Measurements from ENCODE around the gene ZCWPW1. TPM values are rescaled to one million over a fixed set of nuclear protein-coding genes. Genes with fewer than 3 reads are reported as not detected.
"Not testable (repeated sequence)": the region's sequence is repeated elsewhere in the genome, so short reads cannot be mapped to it uniquely, and the experiment has no call there.

Gene ZCWPW1
- polyA plus RNA-seq, 1 of the 3 experiments (the other 2 are of a cell fraction), result 4.1 TPM

GRCh38 chr7:100452513-100452912 lies 24.0 kb upstream of the ZCWPW1 start:
- H3K27me3 ChIP-seq (ENCODE audit: insufficient read depth), result no peaks in the 10 kb centered on the region
- H3K9me3 ChIP-seq, result no peaks in the 10 kb centered on the region
- WGBS (ENCODE audit: low lambda C conversion rate), result 69% methylated on average over 3 of the region's 3 CpGs
- H3K27ac ChIP-seq (ENCODE audit: low read depth in 2 of 2, low read length in 1 of 2), result no peak overlapping the region
- H3K36me3 ChIP-seq (replicated peaks in 1 of 2; ENCODE audit: control insufficient read depth in 1 of 2, insufficient read depth in 2 of 2, low read length in 1 of 2), result no peaks in the 10 kb centered on the region
- H3K79me2 ChIP-seq (ENCODE audit: insufficient read depth), result no peaks in the 10 kb centered on the region
- peaks cover 0 to 2% of the 10 kb centered on the region in 2 experiments; a peak in 1 of 4 replicates for H3K4me1 ChIP-seq (ENCODE audit: control insufficient read depth in 1 of 2, insufficient read depth in 2 of 2, low read depth in 1 of 2, low read length in 1 of 2)
- TF ChIP-seq USF2 (IDR thresholded peaks at IDR 0.05; ENCODE audit: borderline replicate concordance, low read depth, low read length), result no peak
- no peak for TF ChIP-seq GABPA (IDR thresholded peaks at IDR 0.05; ENCODE audit: low read depth)
- no peak for TF ChIP-seq USF1 (IDR thresholded peaks at IDR 0.05; ENCODE audit: borderline replicate concordance, low read depth)
- TF ChIP-seq RAD21 (IDR thresholded peaks at IDR 0.05; ENCODE audit: low read length), result no peak
- no peak for TF ChIP-seq FOXJ3 (CRISPR knock-in tag; IDR thresholded peaks at IDR 0.05)
- TF ChIP-seq TEAD4 (IDR thresholded peaks at IDR 0.05; ENCODE audit: borderline replicate concordance, insufficient read depth), result no peak
- H3K4me3 ChIP-seq (ENCODE audit: low read depth in 2 of 2, low read length in 1 of 2), result no peak overlapping the region
- H3K4me2 ChIP-seq, result no peak overlapping the region
- CTCF ChIA-PET, result interaction anchor here (1.2 to 5.3 kb wide), 4 partner anchors 12 to 37 kb away, joined by 3 to 57 read pairs (median 22); partner anchors contain the start of gene SPACDR
- POLR2A ChIA-PET, result no interaction called here
- no peak overlapping the region for H3K9ac ChIP-seq
- no peaks in the 10 kb centered on the region for H3K9me2 ChIP-seq
- no peaks in the 10 kb centered on the region for H3F3A ChIP-seq (replicated peaks; ENCODE audit: insufficient read depth)
- H2AFZ ChIP-seq (ENCODE audit: low read depth), result no peak overlapping the region
- no peak for DNase-seq
- H4K20me1 ChIP-seq (ENCODE audit: insufficient read depth), result no peaks in the 10 kb centered on the region

- 93% methylated on average over 13 of the region's 13 CpGs for WGBS (ENCODE audit: low lambda C conversion rate)
- DNase-seq, result no peak
- Histone ChIP-seq H3K4me1 (ENCODE audit: control insufficient read depth in 1 of 2, insufficient read depth in 2 of 2, low read depth in 1 of 2, low read length in 1 of 2) (peaks cover 2 to 4% of the 10 kb centered on the region in 2 experiments; a peak in 2 of 4 replicates), H3K4me3 (ENCODE audit: low read depth in 2 of 2, low read length in 1 of 2) (no peak overlapping the region), H3K79me2 (ENCODE audit: insufficient read depth) (no peaks in the 10 kb centered on the region), H2AFZ (ENCODE audit: low read depth) (no peak overlapping the region), H3K4me2 (no peak overlapping the region), H3K9ac (no peak overlapping the region), H3K36me3 (replicated peaks in 1 of 2; ENCODE audit: control insufficient read depth in 1 of 2, insufficient read depth in 2 of 2, low read length in 1 of 2) (no peaks in the 10 kb centered on the region), H3F3A (replicated peaks; ENCODE audit: insufficient read depth) (no peaks in the 10 kb centered on the region), H4K20me1 (ENCODE audit: insufficient read depth) (no peaks in the 10 kb centered on the region), H3K9me2 (no peaks in the 10 kb centered on the region), H3K27me3 (ENCODE audit: insufficient read depth) (no peaks in the 10 kb centered on the region), H3K9me3 (no peaks in the 10 kb centered on the region), H3K27ac (ENCODE audit: low read depth in 2 of 2, low read length in 1 of 2) (no peak overlapping the region)
- POLR2A ChIA-PET, result interaction anchor here (0.7 to 1.2 kb wide), 2 partner anchors 18 to 21 kb away, joined by 3 to 6 read pairs; partner anchors contain the start of gene ZCWPW1
- CTCF ChIA-PET, result interaction anchor here (0.7 to 3.1 kb wide), 12 partner anchors 9 to 185 kb away, joined by 3 to 41 read pairs (median 13); partner anchors contain the start of genes NYAP1, PPP1R35 and SPACDR
- TF ChIP-seq RXRA (IDR thresholded peaks at IDR 0.05; ENCODE audit: borderline replicate concordance, low read depth) (no peak), REST (IDR thresholded peaks at IDR 0.05; ENCODE audit: low read depth, low read length) (no peak), ELF1 (IDR thresholded peaks at IDR 0.05) (no peak)
These were observed 20.8 kb upstream of the ZCWPW1 start for GRCh38 chr7:100449190-100449795.

GRCh38 chr7:100447363-100447762 lies 18.9 kb upstream of the ZCWPW1 start:
- 95% methylated on average over 8 of the region's 8 CpGs for WGBS (ENCODE audit: low lambda C conversion rate)
- CTCF ChIA-PET, result interaction anchor here (1.1 to 2.2 kb wide), 5 partner anchors 9 to 112 kb away, joined by 3 to 6 read pairs (median 4); partner anchors contain the start of gene PPP1R35

More at GRCh38 chr7:100447363-100447762, 18.9 kb upstream of the ZCWPW1 start:
- DNase-seq; H3K79me2 ChIP-seq (ENCODE audit: insufficient read depth); POLR2A ChIA-PET; H3K27me3 ChIP-seq (ENCODE audit: insufficient read depth); H3F3A ChIP-seq (replicated peaks; ENCODE audit: insufficient read depth); H3K4me2 ChIP-seq; H3K36me3 ChIP-seq (replicated peaks in 1 of 2; ENCODE audit: control insufficient read depth in 1 of 2, insufficient read depth in 2 of 2, low read length in 1 of 2); H3K9me3 ChIP-seq; H3K4me3 ChIP-seq (ENCODE audit: low read depth in 2 of 2, low read length in 1 of 2); H3K9ac ChIP-seq; H3K4me1 ChIP-seq (ENCODE audit: control insufficient read depth in 1 of 2, insufficient read depth in 2 of 2, low read depth in 1 of 2, low read length in 1 of 2); H2AFZ ChIP-seq (ENCODE audit: low read depth); H4K20me1 ChIP-seq (ENCODE audit: insufficient read depth); H3K27ac ChIP-seq (ENCODE audit: low read depth in 2 of 2, low read length in 1 of 2); H3K9me2 ChIP-seq: not testable (repeated sequence)

All from SK-N-SH (cell line).